Measurements from ENCODE around the gene GPR137.

- TF ChIP-seq CEBPB (IDR thresholded peaks at IDR 0.05; ENCODE audit: low read depth), result no peak
- no peak for TF ChIP-seq ZNF274 (IDR thresholded peaks at IDR 0.05; ENCODE audit: low read depth, low read length)
- TF ChIP-seq EZH2 (IDR thresholded peaks at IDR 0.05), result no peak
- TF ChIP-seq CTCF (IDR thresholded peaks at IDR 0.05 in 2 of 3, conservative IDR thresholded peaks at IDR 0.05 in 1 of 3; ENCODE audit: borderline replicate concordance in 1 of 3, insufficient read depth in 1 of 3, low read depth in 2 of 3, low read length in 2 of 3), result no peak
- TF ChIP-seq SP1 (IDR thresholded peaks at IDR 0.05; ENCODE audit: low read depth), result no peak
- TF ChIP-seq ZFX (IDR thresholded peaks at IDR 0.05), result no peak
- peak; percentile 42 for TF ChIP-seq POLR2A (IDR thresholded peaks at IDR 0.05; ENCODE audit: borderline replicate concordance, extremely low read depth, insufficient read depth, insufficient read length)
- TF ChIP-seq RAD21 (IDR thresholded peaks at IDR 0.05; ENCODE audit: low read depth), result no peak
- TF ChIP-seq EZH2phosphoT487 (IDR thresholded peaks at IDR 0.05; ENCODE audit: borderline replicate concordance), result no peak
- TF ChIP-seq MAX (IDR thresholded peaks at IDR 0.05), result no peak
- TF ChIP-seq POLR2AphosphoS5 (IDR thresholded peaks at IDR 0.05; ENCODE audit: low read depth, low read length), result no peak
These were observed 38.5 kb upstream of the GPR137 start, which contains the start of gene PPP1R14B for GRCh38 chr11:64246871-64247728.

Data from HCT116 (cell line).